Hepatocyte (in vitro differentiated cells): ENCODE measurements around the gene SMYD5. TPM values are rescaled to one million over a fixed set of nuclear protein-coding genes. Genes with fewer than 3 reads are reported as not detected.

Experiments
- DNase-seq: peaks from one replicate; pipeline ENCODE4 v3.0.0-alpha.2; 2016; ENCODE audit warnings: low spot score
- H2AFZ ChIP-seq: fragments of 200-600 bp; sonication (generic); 2 replicates; pipeline ENCODE4 v1.6.0; 2016; ENCODE audit warnings: antibody characterized with exemption, mild to moderate bottlenecking
- H3K27ac ChIP-seq: fragments of 200-600 bp; sonication (generic); 2 replicates; pipeline ENCODE4 v1.5.1; 2016; ENCODE audit warnings: mild to moderate bottlenecking
- H3K27me3 ChIP-seq: fragments of 200-600 bp; sonication (generic); 2 replicates; pipeline ENCODE4 v1.6.1; 2016
- H3K36me3 ChIP-seq: fragments of 200-600 bp; sonication (generic); replicated peaks from 2 replicates; pipeline ENCODE4 v1.5.1; 2016; ENCODE audit warnings: low read depth; ENCODE audit not compliant: insufficient read depth
- H3K4me1 ChIP-seq: fragments of 200-600 bp; sonication (generic); 2 replicates; pipeline ENCODE4 v1.5.1; 2016; ENCODE audit warnings: mild to moderate bottlenecking, moderate library complexity; ENCODE audit not compliant: insufficient read depth
- H3K4me2 ChIP-seq: fragments of 200-600 bp; sonication (generic); 2 replicates; pipeline ENCODE4 v1.6.0; 2016
- H3K4me3 ChIP-seq: fragments of 200-600 bp; sonication (generic); 2 replicates; pipeline ENCODE4 v1.5.1; 2016; ENCODE audit warnings: mild to moderate bottlenecking
- H3K79me2 ChIP-seq: fragments of 200-600 bp; sonication (generic); 2 replicates; pipeline ENCODE4 v1.6.0; 2017; ENCODE audit warnings: mild to moderate bottlenecking
- H3K9me2 ChIP-seq: fragments of 200-600 bp; sonication (generic); replicated peaks from 2 replicates; pipeline ENCODE4 v1.6.0; 2017; ENCODE audit warnings: mild to moderate bottlenecking; ENCODE audit not compliant: insufficient read depth
- H3K9me3 ChIP-seq: fragments of 200-600 bp; sonication (generic); 2 replicates; pipeline ENCODE4 v1.5.1; 2016; ENCODE audit warnings: low read depth, mild to moderate bottlenecking
- H4K20me1 ChIP-seq: fragments of 200-600 bp; sonication (generic); 2 replicates; pipeline ENCODE4 v1.6.0; 2016; ENCODE audit warnings: mild to moderate bottlenecking; ENCODE audit not compliant: insufficient read depth, poor library complexity, severe bottlenecking
- EZH2 ChIP-seq: fragments of 200-600 bp; sonication (generic); IDR thresholded peaks from 2 replicates; pipeline ENCODE4 v1.6.1; 2016; ENCODE audit warnings: antibody characterized with exemption, mild to moderate bottlenecking, borderline replicate concordance
- EZH2phosphoT487 ChIP-seq: fragments of 200-600 bp; sonication (generic); IDR thresholded peaks from one replicate; pipeline ENCODE4 v1.6.1; 2018; ENCODE audit warnings: antibody characterized with exemption, mild to moderate bottlenecking, low read depth, moderate library complexity; ENCODE audit not compliant: unreplicated experiment, severe bottlenecking
- WGBS: methylation state at CpG from one replicate; pipeline ENCODE4 v1.1.6; 2016; ENCODE audit warnings: low lambda C conversion rate; ENCODE audit errors: missing lambda C conversion rate; 5-methylcytosine and 5-hydroxymethylcytosine counted together
- polyA plus RNA-seq: library from polyadenylated mRNA; unstranded; fragments of >200 nt; fragmentation: Nextera tagmentation; extraction: Ambion mirVana; gene quantifications from 2 replicates; pipeline ENCODE4 v1.2.1, GENCODE V29; 2016
- total RNA-seq: library from RNA; depleted of rRNA; stranded (reverse); fragments of >200 nt; gene quantifications from 2 replicates; pipeline ENCODE4 v1.2.3, GENCODE V29; 2014
- TF ChIP-seq, protein P1 (sequence below): fragments of 200-600 bp; sonication (generic); IDR thresholded peaks from 2 replicates; pipeline ENCODE4 v1.5.1; 2016; ENCODE audit warnings: antibody characterized with exemption, mild to moderate bottlenecking; ENCODE audit not compliant: poor library complexity

The SMYD5 gene
- total and polyA plus RNA-seq, 2 experiments from 2014 or later, result 10.0 to 28.3 TPM

DNA sequence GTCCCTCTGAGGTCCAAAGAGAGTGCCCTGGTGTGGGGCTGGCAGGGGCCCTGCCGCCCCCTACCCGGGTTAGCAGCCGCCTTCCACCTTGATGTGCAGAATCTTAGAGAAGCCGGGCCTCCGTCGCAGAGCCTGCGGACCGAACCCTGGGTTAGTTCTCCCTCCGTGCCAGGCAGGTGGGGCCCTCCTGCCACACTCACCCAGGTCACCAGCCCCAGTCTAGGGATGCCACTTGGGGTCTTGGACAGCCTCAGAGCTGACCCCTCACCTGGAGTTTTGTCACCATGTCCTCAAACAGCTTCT lies 44.8 kb downstream of the SMYD5 start:
- Histone ChIP-seq H2AFZ (no peak overlapping the region), H3K79me2 (no peaks in the 10 kb centered on the region), H3K36me3 (no peaks in the 10 kb centered on the region), H3K9me2 (no peaks in the 10 kb centered on the region), H3K9me3 (no peaks in the 10 kb centered on the region), H3K4me2 (no peak overlapping the region), H4K20me1 (no peaks in the 10 kb centered on the region), H3K27me3 (no peaks in the 10 kb centered on the region), H3K27ac (no peak overlapping the region), H3K4me1 (no peaks in the 10 kb centered on the region), H3K4me3 (no peak overlapping the region)
- no peak for DNase-seq
- TF ChIP-seq, protein P1, sequence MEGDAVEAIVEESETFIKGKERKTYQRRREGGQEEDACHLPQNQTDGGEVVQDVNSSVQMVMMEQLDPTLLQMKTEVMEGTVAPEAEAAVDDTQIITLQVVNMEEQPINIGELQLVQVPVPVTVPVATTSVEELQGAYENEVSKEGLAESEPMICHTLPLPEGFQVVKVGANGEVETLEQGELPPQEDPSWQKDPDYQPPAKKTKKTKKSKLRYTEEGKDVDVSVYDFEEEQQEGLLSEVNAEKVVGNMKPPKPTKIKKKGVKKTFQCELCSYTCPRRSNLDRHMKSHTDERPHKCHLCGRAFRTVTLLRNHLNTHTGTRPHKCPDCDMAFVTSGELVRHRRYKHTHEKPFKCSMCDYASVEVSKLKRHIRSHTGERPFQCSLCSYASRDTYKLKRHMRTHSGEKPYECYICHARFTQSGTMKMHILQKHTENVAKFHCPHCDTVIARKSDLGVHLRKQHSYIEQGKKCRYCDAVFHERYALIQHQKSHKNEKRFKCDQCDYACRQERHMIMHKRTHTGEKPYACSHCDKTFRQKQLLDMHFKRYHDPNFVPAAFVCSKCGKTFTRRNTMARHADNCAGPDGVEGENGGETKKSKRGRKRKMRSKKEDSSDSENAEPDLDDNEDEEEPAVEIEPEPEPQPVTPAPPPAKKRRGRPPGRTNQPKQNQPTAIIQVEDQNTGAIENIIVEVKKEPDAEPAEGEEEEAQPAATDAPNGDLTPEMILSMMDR, result no peak
- TF ChIP-seq EZH2phosphoT487 (no peak), EZH2 (no peak)
- 97% methylated on average over 9 of the region's 9 CpGs for WGBS

DNA sequence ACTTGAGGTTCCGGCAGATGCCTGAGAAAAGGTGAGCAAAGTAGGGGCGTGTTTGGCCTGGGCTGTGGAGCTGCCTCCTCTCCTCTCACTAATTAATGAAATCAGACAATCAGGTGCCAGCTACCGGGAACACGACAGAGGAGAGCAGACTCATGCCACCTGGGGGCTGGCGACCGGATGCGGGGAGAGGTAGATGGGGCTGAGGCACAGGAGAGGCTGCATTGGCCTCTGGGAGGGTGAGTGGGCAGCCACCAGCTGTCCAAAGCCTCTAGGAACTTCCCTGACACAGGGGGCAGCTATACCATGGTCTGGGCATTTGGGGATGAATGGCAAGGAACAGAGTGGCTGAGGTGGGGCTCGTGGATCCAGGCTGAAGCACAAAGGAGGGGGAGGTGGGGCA lies 45.2 kb downstream of the SMYD5 start:
- 96% methylated on average over 8 of the region's 8 CpGs for WGBS
- no peak overlapping the region for H3K27ac ChIP-seq
- no peak overlapping the region for H3K4me2 ChIP-seq
- H2AFZ ChIP-seq, result no peak overlapping the region
- no peak for DNase-seq
- H3K79me2 ChIP-seq, result no peaks in the 10 kb centered on the region
- no peaks in the 10 kb centered on the region for H4K20me1 ChIP-seq
- no peaks in the 10 kb centered on the region for H3K36me3 ChIP-seq
- no peaks in the 10 kb centered on the region for H3K27me3 ChIP-seq
- no peaks in the 10 kb centered on the region for H3K9me2 ChIP-seq
- TF ChIP-seq EZH2phosphoT487 (no peak), EZH2 (no peak)
- TF ChIP-seq, protein P1, result no peak
- no peak overlapping the region for H3K4me3 ChIP-seq
- H3K4me1 ChIP-seq, result no peaks in the 10 kb centered on the region
- no peaks in the 10 kb centered on the region for H3K9me3 ChIP-seq

DNA sequence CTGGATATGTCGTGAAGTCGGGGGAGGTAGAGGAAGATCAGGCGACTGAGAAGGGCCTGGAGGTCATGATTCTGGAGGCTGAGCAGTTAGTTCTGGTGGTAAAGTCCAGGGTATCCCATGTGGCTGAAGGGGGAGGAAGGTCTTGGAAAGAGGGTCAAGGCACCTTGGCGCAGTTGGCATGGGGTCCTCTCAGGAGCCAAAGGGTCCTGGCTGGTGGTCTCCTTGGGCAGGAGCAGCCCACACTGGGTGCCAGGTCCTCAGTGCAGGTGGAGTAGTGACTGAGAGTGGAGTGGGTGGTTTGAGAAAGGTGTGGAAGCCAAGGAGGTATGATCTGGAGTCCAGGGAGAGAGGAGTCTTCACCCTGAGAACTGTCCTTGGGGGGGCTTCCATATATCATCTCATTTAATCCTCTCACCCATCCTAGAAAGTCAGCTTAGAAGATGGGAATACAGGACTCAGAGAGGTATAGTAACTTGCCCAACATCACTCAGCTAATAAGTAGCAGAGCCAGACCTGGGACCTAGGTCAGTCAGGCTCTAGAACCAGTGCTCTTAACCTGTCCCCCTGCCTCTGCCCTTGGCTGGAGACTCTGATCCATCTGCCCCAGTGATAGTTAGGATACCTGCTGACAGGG lies 45.8 kb downstream of the SMYD5 start:
- H3K9me2 ChIP-seq, result no peaks in the 10 kb centered on the region
- no peaks in the 10 kb centered on the region for H3K36me3 ChIP-seq

More for the DNA sequence above, 45.8 kb downstream of the SMYD5 start:
- Histone ChIP-seq H3K4me2 (no peak overlapping the region), H3K27me3 (no peaks in the 10 kb centered on the region), H3K27ac (no peak overlapping the region), H4K20me1 (no peaks in the 10 kb centered on the region), H3K4me3 (no peak overlapping the region), H3K4me1 (no peaks in the 10 kb centered on the region), H3K9me3 (no peaks in the 10 kb centered on the region), H3K79me2 (no peaks in the 10 kb centered on the region), H2AFZ (no peak overlapping the region)
- 98% methylated on average over 4 of the region's 4 CpGs for WGBS
- TF ChIP-seq, protein P1, result no peak
- TF ChIP-seq EZH2, result no peak
- TF ChIP-seq EZH2phosphoT487, result no peak
- no peak for DNase-seq
